Peyer's patch (tissue), 4 donors: ENCODE measurements around the gene TNKS1BP1.

Source experiments
- CTCF ChIP-seq, 6 experiments: fragments of 450-650 bp in 4 of 6; fragments of 200-600 bp in 2 of 6; sonication (generic) in 1 of 6; IDR thresholded peaks; one replicate each; pipeline ENCODE4 v1.5.1; 2017 to 2019; ENCODE audit warnings: antibody characterized with exemption in 6 of 6, mild to moderate bottlenecking in 3 of 6, moderate library complexity in 1 of 6
- POLR2A ChIP-seq, 2 donors: fragments of 450-650 bp; IDR thresholded peaks; one replicate each; pipeline ENCODE4 v1.5.1; 2017; ENCODE audit warnings: antibody characterized with exemption in 2 of 2, mild to moderate bottlenecking in 2 of 2, moderate library complexity in 2 of 2

GRCh38 chr11:57315491-57315890 is 9.3 kb downstream of the TNKS1BP1 start:
- TF ChIP-seq CTCF (IDR thresholded peaks at IDR 0.05) (no peak), POLR2A (IDR thresholded peaks at IDR 0.05) (no peak)
